K562 (cell line): ENCODE measurements around the gene ARPC4. TPM values are rescaled to one million over a fixed set of nuclear protein-coding genes. Genes with fewer than 3 reads are reported as not detected.
"Not testable (repeated sequence)": the region's sequence is repeated elsewhere in the genome, so short reads cannot be mapped to it uniquely, and the experiment has no call there.

ENCODE experiments used
- ATAC-seq: fragments of 200-7000 bp; cut with Tn5 transposase; 3 replicates; pipeline ENCODE4 v1.9.1; 2020; ENCODE audit warnings: moderate library complexity
- BruUV-seq: library from RNA; stranded (reverse); fragments of 400-500 nt; replicated peaks from 2 replicates; lab custom pipeline; 2021; lab: Mats Ljungman, UMichigan
- CTCF ChIA-PET: fragments of 300-600 bp; formaldehyde crosslinking; extraction: SDS; loops from one replicate; lab custom pipeline; 2021; ENCODE audit warnings: low intra/inter-chr PET ratio; lab: Yijun Ruan, JAX
- POLR2A ChIA-PET: fragments of 300-600, 350-650 bp; sonication (Branson Sonifier 250); formaldehyde crosslinking; extraction: SDS; loops from one replicate; lab custom pipeline; 2021; ENCODE audit warnings: antibody characterized with exemption, inconsistent platforms; lab: Yijun Ruan, JAX
- DNase-seq, 4 experiments: peaks; one replicate each; pipeline versions ENCODE4 v3.0.0 to v3.0.0-alpha.2; 2011 to 2018; ENCODE audit warnings: low spot score in 3 of 4, mixed read lengths in 3 of 4; ENCODE audit errors: extremely low read depth in 1 of 4
- FAIRE-seq: peaks from 2 replicates; lab custom pipeline; 2011; peaks lifted over from hg19 to GRCh38; lab: Jason Lieb, UNC
- H2AFZ ChIP-seq: 2 replicates; pipeline ENCODE4 v1.6.0; 2011; ENCODE audit warnings: low read depth, low read length, control low read depth, inconsistent platforms
- H3K27ac ChIP-seq: fragments of 200-600 bp; 3 replicates; pipeline ENCODE4 v1.8.0; 2011; ENCODE audit warnings: low read depth, mild to moderate bottlenecking, control low read depth, inconsistent platforms, low read length, moderate library complexity, mixed read lengths; ENCODE audit errors: extremely low read depth
- H3K27me3 ChIP-seq, 2 experiments: fragments of 300-600 bp in 1 of 2; 2 replicates in 1 of 2; 3 replicates in 1 of 2; pipeline versions ENCODE4 v1.6.0 to v1.8.0; 2011; ENCODE audit warnings: inconsistent platforms in 2 of 2, low read length in 2 of 2, mild to moderate bottlenecking in 1 of 2, mixed read lengths in 1 of 2, moderate library complexity in 1 of 2; ENCODE audit not compliant: control insufficient read depth in 2 of 2, insufficient read depth in 2 of 2
- H3K36me3 ChIP-seq: fragments of 300-600 bp; 3 replicates; pipeline ENCODE4 v1.8.0; 2011; ENCODE audit warnings: mild to moderate bottlenecking, low read length, inconsistent platforms; ENCODE audit not compliant: control insufficient read depth, insufficient read depth
- H3K4me1 ChIP-seq, 2 experiments: fragments of 200-600 bp in 1 of 2; replicated peaks in 1 of 2; 2 replicates in 1 of 2; 3 replicates in 1 of 2; pipeline versions ENCODE4 v1.5.1 to v1.8.0; 2011; ENCODE audit warnings: inconsistent platforms in 2 of 2, low read length in 2 of 2, mild to moderate bottlenecking in 1 of 2, mixed read lengths in 1 of 2, moderate library complexity in 1 of 2; ENCODE audit not compliant: control insufficient read depth in 2 of 2, insufficient read depth in 2 of 2
- H3K4me2 ChIP-seq: 2 replicates; pipeline ENCODE4 v1.6.1; 2011; ENCODE audit warnings: low read length, control low read depth, inconsistent platforms, mixed read lengths; ENCODE audit not compliant: insufficient read depth
- H3K4me3 ChIP-seq: fragments of 200-600 bp; sonication (generic), shearing (Covaris generic); 2 replicates; pipeline ENCODE4 v1.5.1; 2016; ENCODE audit warnings: control low read depth, inconsistent platforms
- H3K79me2 ChIP-seq: fragments of 200-600 bp; 3 replicates; pipeline ENCODE4 v1.8.0; 2011; ENCODE audit warnings: low read length, inconsistent platforms; ENCODE audit not compliant: control insufficient read depth, insufficient read depth
- H3K9ac ChIP-seq, 2 experiments: 2 replicates each; pipeline versions ENCODE4 v1.6.0 to v1.6.1; 2011; ENCODE audit warnings: low read depth in 2 of 2, low read length in 2 of 2, control low read depth in 1 of 2, inconsistent platforms in 1 of 2, mild to moderate bottlenecking in 1 of 2, mixed read lengths in 1 of 2; ENCODE audit not compliant: insufficient read depth in 1 of 2
- H3K9me1 ChIP-seq: one replicate; pipeline ENCODE4 v1.6.0; 2011; ENCODE audit warnings: inconsistent platforms, mild to moderate bottlenecking, low read length, moderate library complexity; ENCODE audit not compliant: control insufficient read depth, insufficient read depth
- H3K9me3 ChIP-seq: replicated peaks from 2 replicates; pipeline ENCODE4 v1.5.1; 2011; ENCODE audit warnings: low read depth, low read length, inconsistent platforms; ENCODE audit not compliant: control insufficient read depth, insufficient read depth
- H4K20me1 ChIP-seq: replicated peaks from 2 replicates; pipeline ENCODE4 v1.6.1; 2011; ENCODE audit warnings: low read length, inconsistent platforms, mixed read lengths; ENCODE audit not compliant: control insufficient read depth, insufficient read depth
- CBX3 ChIP-seq, 2 experiments: IDR thresholded peaks; 1 replicate in 1 of 2; 2 replicates in 1 of 2; pipeline ENCODE4 v1.6.1; 2012; ENCODE audit warnings: inconsistent platforms in 2 of 2, low read length in 2 of 2, borderline replicate concordance in 1 of 2, control low read depth in 1 of 2
- FOSL1 ChIP-seq: fragments of 200-800 bp; sonication (Bioruptor generic); conservative IDR thresholded peaks from 2 replicates; pipeline ENCODE4 v1.6.1; 2016; ENCODE audit warnings: missing genetic modification characterization, missing compliant biosample characterization
- SMARCC2 ChIP-seq: fragments of 450-650 bp; IDR thresholded peaks from 2 replicates; pipeline ENCODE4 v1.6.1; 2017; ENCODE audit warnings: antibody characterized with exemption, moderate library complexity, mild to moderate bottlenecking, low read depth
- ZNF121 ChIP-seq: sonication (generic); formaldehyde crosslinking; conservative IDR thresholded peaks from 2 replicates; pipeline ENCODE4 v1.8.0; 2022; ENCODE audit warnings: missing genetic modification reagents
- ZNF133 ChIP-seq: fragments of 250-450 bp; sonication (Bioruptor Pico); IDR thresholded peaks from 2 replicates; pipeline ENCODE4 v1.4.0; 2020; ENCODE audit warnings: mild to moderate bottlenecking
- WGBS: fragments of 100-300 bp; shearing (Covaris generic); methylation state at CpG from one replicate; pipeline ENCODE4 v1.1.6; 2016; ENCODE audit warnings: low coverage, mixed read lengths; ENCODE audit not compliant: insufficient coverage; ENCODE audit errors: missing lambda C conversion rate; 5-methylcytosine and 5-hydroxymethylcytosine counted together
- in situ Hi-C: fragments of 300-500 bp; cut with MboI; formaldehyde crosslinking; loops from 4 replicates; pipeline ENCODE4 v1.15.0; 2018; ENCODE audit warnings: inconsistent platforms, mixed read lengths
- intact Hi-C: fragments of 100-400 bp; cut with micrococcal nuclease; formaldehyde crosslinking; loops from 2 replicates; pipeline ENCODE4 v1.14.2; 2022
- polyA plus RNA-seq, 8 experiments: library from polyadenylated mRNA; depleted of rRNA in 4 of 8; stranded (reverse) in 5 of 8; unstranded in 3 of 8; fragments of >200 nt; fragmentation: Nextera tagmentation in 2 of 8; fragmentation: Illumina TruSeq in 1 of 8; extraction: Ambion mirVana in 2 of 8; extraction: Trizol in 1 of 8; gene quantifications; 2 replicates each; pipeline versions ENCODE4 v1.2.1 to v1.2.3, GENCODE V29; 2011 to 2014; ENCODE audit warnings: inconsistent platforms in 1 of 8, missing spikeins in 1 of 8
- total RNA-seq, 7 experiments: library from RNA; depleted of rRNA in 6 of 7; stranded (reverse); fragments of >200 nt in 6 of 7; fragmentation: Illumina TruSeq in 2 of 7; extraction: Trizol in 2 of 7; gene quantifications; 2 replicates each; pipeline versions ENCODE4 v1.2.1 to v1.2.3, GENCODE V29; 2011 to 2021; ENCODE audit warnings: low replicate concordance in 1 of 7
- TF ChIP-seq, protein P1 (sequence below): fragments of 150-350 bp; conservative IDR thresholded peaks from 2 replicates; pipeline ENCODE4 v1.6.1; 2014; ENCODE audit warnings: low read length
- TF ChIP-seq, protein P2 (sequence below): sonication (generic); IDR thresholded peaks from 2 replicates; pipeline ENCODE4 v1.6.1; 2016

ARPC4 gene
- total and polyA plus RNA-seq, 9 of the 15 experiments (the other 6 are each of a cell fraction or from before 2014, with no cell fraction given) = 20.1 to 153 (median 119) TPM

DNA sequence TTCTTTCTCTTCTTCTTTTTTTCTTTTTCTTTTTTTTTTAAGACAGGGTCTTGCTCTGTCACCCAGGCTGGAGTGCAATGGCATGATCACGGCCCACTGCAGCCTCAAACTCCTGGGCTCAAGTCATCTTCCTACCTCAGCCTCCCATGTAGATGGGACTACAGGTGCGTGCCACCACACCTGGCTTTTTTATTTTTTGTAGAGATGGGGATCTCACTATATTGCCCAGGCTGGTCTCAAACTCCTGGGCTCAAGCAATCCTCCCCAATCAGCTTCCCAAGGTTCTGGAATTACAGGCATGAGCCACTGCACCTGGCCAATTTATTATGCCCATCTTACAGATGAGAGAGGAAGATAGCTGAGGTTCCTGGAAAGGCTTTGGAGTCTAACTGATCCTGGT, 21.9 kb upstream of the ARPC4 start:
- H4K20me1 ChIP-seq, BruUV-seq, H3K9me3 ChIP-seq, H3K4me3 ChIP-seq, H3K4me2 ChIP-seq, intact Hi-C loops, ATAC-seq, H3K79me2 ChIP-seq, in situ Hi-C loops, H3K9me1 ChIP-seq, H3K27me3 ChIP-seq, H3K27ac ChIP-seq, H3K36me3 ChIP-seq, DNase-seq: not testable (repeated sequence)
- CTCF ChIA-PET = interaction anchor here (0.6 kb wide), 1 partner anchor 357 kb away, joined by 5 read pairs; no protein-coding TSS in a partner anchor
- peaks cover 0 to 19% of the 10 kb centered on the region in 2 experiments; a peak in 3 of 5 replicates for H3K4me1 ChIP-seq
- WGBS = 31% methylated on average over 2 of the region's 2 CpGs
- POLR2A ChIA-PET = interaction anchor here (0.9 to 2.6 kb wide), 3 partner anchors 11 to 37 kb away, joined by 3 to 8 read pairs (median 4); no protein-coding TSS in a partner anchor
- FAIRE-seq = peak; percentile 40
- TF ChIP-seq ZNF121 (CRISPR knock-in tag) = peak; percentile 74
- TF ChIP-seq, all 486 proteins: peak for 1; not testable (repeated sequence) for 485
- H2AFZ ChIP-seq, H3K9ac ChIP-seq: not testable (repeated sequence)

DNA sequence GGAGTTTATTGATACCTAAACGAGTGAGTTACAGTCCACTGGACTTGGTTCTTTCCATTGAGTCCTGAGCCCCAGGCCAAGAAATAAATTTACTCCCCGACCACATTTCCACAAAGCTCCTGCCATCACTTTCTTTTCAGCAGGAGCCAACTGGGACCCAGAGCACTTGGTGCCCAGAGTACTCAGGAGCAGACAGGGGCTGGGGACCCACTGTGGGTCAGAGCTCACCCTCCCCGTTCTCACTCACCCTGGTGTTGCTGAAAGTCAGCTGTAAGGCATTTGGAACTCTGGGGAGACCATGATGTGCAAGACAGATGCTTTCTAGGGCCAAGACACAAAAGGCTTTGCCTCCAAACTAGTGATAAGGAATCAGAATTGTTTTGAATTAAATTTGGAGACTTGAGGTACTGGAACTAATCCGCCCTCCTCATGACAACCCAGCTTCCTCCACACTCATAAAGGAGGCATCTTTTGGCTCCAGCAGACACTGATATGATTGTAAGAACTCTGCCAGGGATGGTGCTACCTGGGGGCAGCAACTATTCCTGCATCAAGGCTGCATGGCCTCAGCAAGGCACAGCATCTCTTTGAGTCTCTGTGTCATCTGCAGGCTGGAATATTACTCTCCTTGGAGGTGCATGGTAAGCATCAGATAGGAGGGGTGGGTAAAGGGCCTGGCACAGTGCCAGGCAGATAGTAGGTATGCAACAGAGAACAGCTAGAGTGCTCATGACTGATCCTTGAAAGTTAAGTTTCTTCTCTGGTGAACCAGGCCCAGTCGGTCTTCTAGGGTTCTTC, 15.8 kb upstream of the ARPC4 start:
- POLR2A ChIA-PET = interaction anchor here (0.5 to 2.2 kb wide), 6 partner anchors 9 to 107 kb away, joined by 3 to 12 read pairs (median 6); no protein-coding TSS in a partner anchor
- no peak for FAIRE-seq
- Histone ChIP-seq H3K36me3 (peaks cover 19% of the 10 kb centered on the region; the same call in 2 of the 3 replicates), H2AFZ (no peak overlapping the region), H3K4me3 (no peak overlapping the region), H3K4me2 (no peak overlapping the region), H3K9ac (peak overlapping the region in 1 of 2 experiments; percentile 49; a peak in 1 of 4 replicates), H3K79me2 (no peaks in the 10 kb centered on the region), H3K27ac (no peak overlapping the region), H4K20me1 (no peaks in the 10 kb centered on the region), H3K4me1 (peaks cover 7 to 10% of the 10 kb centered on the region in 2 experiments), H3K9me1 (no peaks in the 10 kb centered on the region), H3K27me3 (no peaks in the 10 kb centered on the region), H3K9me3 (no peaks in the 10 kb centered on the region)
- ATAC-seq = no peak
- in situ Hi-C loops = no loop called here
- intact Hi-C loops = no loop called here
- CTCF ChIA-PET = no interaction called here
- BruUV-seq = no TSS peak
- DNase-seq = no peak
- WGBS = 32% methylated on average over 5 of the region's 5 CpGs
- TF ChIP-seq FOSL1 (no peak), SMARCC2 (no peak), ZNF133 (CRISPR knock-in tag) (no peak), CBX3 (IDR thresholded peaks at IDR 0.05; ENCODE audit: borderline replicate concordance in 1 of 2, low read length in 2 of 2) (no peak)
- TF ChIP-seq, protein P1, sequence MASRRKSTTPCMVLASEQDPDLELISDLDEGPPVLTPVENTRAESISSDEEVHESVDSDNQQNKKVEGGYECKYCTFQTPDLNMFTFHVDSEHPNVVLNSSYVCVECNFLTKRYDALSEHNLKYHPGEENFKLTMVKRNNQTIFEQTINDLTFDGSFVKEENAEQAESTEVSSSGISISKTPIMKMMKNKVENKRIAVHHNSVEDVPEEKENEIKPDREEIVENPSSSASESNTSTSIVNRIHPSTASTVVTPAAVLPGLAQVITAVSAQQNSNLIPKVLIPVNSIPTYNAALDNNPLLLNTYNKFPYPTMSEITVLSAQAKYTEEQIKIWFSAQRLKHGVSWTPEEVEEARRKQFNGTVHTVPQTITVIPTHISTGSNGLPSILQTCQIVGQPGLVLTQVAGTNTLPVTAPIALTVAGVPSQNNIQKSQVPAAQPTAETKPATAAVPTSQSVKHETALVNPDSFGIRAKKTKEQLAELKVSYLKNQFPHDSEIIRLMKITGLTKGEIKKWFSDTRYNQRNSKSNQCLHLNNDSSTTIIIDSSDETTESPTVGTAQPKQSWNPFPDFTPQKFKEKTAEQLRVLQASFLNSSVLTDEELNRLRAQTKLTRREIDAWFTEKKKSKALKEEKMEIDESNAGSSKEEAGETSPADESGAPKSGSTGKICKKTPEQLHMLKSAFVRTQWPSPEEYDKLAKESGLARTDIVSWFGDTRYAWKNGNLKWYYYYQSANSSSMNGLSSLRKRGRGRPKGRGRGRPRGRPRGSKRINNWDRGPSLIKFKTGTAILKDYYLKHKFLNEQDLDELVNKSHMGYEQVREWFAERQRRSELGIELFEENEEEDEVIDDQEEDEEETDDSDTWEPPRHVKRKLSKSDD = no peak
- TF ChIP-seq, protein P2, sequence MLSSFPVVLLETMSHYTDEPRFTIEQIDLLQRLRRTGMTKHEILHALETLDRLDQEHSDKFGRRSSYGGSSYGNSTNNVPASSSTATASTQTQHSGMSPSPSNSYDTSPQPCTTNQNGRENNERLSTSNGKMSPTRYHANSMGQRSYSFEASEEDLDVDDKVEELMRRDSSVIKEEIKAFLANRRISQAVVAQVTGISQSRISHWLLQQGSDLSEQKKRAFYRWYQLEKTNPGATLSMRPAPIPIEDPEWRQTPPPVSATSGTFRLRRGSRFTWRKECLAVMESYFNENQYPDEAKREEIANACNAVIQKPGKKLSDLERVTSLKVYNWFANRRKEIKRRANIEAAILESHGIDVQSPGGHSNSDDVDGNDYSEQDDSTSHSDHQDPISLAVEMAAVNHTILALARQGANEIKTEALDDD = no peak
